Testis (tissue), 2 donors: Measurements from ENCODE around the gene NOD2.

Experiments
- CTCF ChIP-seq, 3 experiments: fragments of 450-650 bp in 2 of 3; fragments of 200-600 bp in 1 of 3; sonication (generic) in 1 of 3; IDR thresholded peaks; one replicate each; pipeline ENCODE4 v1.5.1; 2016 to 2019; ENCODE audit warnings: antibody characterized with exemption in 3 of 3, mild to moderate bottlenecking in 2 of 3, moderate library complexity in 1 of 3
- POLR2A ChIP-seq: fragments of 450-650 bp; IDR thresholded peaks from one replicate; pipeline ENCODE4 v1.6.1; 2017; ENCODE audit warnings: antibody characterized with exemption, mild to moderate bottlenecking, moderate library complexity

- TF ChIP-seq CTCF (IDR thresholded peaks at IDR 0.05) (no peak), POLR2A (no peak)
These were observed 19.7 kb upstream of the NOD2 start for GRCh38 chr16:50673496-50674275.
